GM21423 (cell line): Measurements from ENCODE around the gene SMG9.

ENCODE experiments used
- ATAC-seq: cut with Tn5 transposase; IDR thresholded peaks from one replicate; pipeline ENCODE4 v1.9.1; 2021; ENCODE audit warnings: mild to moderate bottlenecking, moderate library complexity; ENCODE audit not compliant: unreplicated experiment

Gene SMG9, protein sequence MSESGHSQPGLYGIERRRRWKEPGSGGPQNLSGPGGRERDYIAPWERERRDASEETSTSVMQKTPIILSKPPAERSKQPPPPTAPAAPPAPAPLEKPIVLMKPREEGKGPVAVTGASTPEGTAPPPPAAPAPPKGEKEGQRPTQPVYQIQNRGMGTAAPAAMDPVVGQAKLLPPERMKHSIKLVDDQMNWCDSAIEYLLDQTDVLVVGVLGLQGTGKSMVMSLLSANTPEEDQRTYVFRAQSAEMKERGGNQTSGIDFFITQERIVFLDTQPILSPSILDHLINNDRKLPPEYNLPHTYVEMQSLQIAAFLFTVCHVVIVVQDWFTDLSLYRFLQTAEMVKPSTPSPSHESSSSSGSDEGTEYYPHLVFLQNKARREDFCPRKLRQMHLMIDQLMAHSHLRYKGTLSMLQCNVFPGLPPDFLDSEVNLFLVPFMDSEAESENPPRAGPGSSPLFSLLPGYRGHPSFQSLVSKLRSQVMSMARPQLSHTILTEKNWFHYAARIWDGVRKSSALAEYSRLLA

DNA sequence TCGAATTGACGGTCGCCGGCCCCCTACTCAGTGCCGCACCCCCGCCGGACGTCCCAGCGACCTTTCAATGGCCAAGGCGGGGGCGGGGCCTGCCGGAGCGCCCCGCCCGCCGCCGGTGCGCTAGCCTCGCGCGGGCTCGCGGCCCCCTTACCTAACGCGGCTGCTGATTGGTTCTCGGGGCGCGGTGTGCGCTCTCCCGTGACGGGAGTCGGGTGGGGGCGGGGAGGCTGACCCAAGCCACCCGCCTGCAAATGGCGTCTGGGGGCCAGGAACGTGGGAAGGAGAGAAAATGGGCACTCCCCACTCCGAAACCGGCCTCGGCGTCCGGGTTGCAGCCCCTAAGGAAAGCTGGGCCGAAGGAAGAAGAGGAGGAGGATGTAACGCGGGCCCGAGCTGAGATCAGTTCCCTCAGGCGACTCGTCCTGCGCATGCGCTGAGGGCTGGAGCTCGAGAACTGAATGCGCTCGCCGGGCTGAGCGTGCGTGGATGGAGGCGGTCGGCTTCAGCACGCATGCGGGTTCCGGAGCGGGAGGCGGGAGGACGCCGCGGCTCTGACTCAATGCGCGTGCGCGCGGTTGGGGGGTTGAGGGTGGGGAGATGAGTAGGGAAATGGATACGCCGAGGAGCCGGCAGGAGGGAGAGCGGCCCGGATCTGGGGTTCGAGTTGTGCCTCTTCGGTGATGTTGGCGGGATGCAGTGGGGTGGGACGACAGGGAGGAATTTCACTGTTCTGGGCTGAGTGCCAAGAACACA is at the start of gene SMG9:
SMG9 (minus strand) TSS at position 460 of the 753 bp plus-strand sequence. CDS start 4,221 bp downstream, outside the sequence.
- peak; percentile 52 for ATAC-seq

DNA sequence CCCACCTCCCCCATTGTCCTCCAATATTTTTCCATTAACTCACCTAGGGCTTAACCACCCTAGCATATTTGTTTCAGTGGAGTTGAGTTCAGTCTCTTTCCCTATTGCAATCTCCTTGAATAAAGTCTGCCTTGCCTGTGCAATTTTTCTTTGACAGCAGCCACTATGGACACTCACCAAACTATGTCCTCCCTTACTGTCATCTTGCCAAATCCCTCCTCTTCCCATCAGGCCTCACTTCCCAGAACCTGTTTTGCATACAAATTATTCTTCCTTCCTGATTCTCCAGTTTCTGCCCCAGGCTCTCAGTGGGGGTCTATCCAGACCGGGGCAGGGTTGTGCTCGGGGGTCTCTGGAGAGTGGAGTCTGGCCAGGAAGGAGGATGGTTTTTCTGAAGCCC is 49.7 kb upstream of the SMG9 start:
- ATAC-seq, result no peak

DNA sequence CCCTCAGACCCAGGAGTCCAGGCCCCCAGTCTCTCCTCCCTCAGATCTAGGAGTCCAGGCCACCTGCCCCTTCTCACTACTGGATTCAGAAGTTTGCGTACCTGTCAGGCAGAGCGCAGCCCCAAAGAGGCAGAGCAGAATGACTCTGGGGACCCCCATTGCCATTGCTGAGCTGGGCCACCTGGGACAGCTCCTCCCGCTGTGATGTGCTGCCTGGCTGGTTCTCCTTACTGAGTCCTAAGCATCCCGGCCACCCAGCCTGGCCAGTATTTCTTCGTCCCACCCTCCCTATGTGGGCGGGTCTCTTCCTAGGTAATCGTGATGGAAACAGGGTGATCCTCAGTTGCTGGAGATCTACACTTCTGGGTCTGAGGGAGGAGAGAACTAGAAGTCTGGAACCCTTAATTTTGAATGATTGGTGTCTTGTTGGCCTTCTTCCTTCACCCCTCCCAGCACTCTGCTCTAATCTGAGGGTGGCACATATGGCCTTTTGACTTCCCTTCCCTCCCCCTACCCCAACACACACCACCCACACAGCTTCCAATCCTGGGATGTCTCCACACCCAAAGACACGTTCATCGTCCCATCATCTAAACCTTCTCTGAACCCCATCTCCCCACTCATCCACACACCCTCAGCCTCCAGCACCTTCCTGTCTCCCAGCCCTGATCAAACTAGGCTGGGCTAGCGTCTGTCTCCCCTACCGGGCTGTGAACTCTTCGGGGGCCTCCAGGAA is 47.6 kb upstream of the SMG9 start, which contains the start of gene LYPD5:
LYPD5 (minus strand) TSS at position 232 of the 736 bp plus-strand sequence; CDS start at position 165, 67 bp downstream.
- ATAC-seq, result no peak

DNA sequence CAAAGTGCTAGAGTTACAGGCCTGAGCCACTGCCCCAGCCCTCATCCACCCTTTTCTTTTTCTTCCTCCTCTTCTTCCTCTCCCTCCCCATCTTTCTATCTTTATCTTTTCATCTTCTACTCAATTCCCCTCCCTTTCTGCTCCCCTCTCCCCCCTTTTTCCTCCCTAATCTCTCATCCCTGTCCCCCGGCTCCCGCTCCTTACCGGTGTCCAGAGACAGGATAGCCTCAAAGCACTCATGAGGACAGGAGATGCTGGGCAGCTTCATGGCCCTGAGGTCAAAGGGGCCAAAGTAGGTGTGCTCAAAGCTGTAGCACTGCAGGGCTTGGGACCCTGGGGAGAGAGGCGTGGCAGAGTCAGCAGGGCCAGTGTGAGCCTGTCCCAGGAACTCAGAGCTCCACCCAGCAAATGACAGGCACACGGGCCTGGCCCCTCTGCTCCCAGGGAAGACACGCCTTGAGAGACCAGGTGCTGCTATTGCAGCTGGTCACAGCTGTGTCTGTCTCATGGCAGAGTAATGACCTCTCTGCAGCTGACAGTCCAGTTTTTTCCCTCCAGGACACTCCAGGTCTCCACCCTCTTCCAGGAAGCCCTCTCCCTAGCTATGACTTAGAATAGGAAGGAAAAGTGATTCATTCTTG is 44.9 kb upstream of the SMG9 start:
- ATAC-seq, result no peak

DNA sequence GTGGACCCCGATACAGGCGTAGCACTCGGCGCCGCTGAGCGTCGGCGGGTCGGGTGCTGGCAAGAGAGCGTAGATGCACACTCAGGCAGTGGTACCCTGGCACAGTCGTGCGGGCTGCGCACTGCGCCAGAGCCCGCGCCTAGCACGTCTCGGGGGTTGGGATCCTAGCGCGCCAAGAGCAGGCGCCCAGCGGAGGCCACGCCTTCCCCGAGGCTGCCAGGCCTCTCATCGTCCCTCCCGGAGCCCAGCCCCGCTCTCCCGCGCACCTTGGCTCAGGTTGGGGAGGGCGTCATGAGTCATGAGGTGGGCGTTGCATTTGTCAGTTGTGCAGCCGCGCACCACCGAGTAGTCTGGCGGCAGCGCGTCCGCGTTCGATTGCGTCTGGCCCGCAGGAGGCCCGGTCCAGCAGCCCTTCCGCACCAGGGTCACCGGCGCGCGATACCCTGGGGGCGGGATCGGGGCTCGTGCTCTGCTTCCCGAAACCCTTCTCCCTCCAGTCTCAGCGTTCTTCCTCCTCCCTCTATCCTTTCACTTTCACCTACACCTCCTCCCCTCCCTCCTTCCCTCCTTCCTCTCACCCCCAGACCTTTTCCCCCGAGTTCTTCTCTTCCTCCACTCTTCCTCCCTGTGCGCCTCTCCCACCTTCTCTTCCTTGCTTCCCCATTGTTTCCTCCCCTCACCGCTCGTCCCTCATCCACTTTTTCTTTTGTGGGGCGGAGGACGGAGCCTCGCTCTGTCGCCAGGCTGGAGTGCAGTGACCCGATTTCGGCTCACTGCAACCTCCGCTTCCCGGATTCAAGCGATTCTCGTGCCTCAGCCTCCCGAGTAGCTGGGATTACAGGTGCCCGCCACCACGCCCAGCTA is 44.0 kb upstream of the SMG9 start:
- ATAC-seq, result no peak

DNA sequence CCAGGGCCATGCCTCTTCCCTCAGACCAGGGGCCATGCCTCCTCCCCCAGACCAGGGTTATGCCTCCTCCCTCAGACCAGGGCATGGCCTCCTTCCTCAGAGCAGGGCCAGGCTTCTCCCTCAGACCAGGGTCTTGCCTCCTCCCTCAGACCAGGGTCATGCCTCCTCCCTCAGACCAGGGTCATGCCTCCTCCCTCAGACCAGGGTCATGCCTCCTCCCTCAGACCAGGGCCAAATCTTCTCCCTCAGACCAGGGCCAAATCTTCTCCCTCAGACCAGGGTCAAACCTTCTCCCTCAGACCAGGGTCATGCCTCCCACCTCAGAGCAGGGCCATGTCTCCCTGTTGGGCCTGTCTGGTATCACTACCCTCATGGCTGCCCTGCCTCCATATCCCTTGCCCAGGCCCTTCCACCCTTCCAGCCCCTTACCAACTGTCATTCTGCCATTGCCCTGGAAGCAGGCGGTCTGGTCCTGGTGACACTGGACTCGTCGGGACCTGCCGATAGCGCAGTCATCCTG is 43.3 kb upstream of the SMG9 start:
- no peak for ATAC-seq

DNA sequence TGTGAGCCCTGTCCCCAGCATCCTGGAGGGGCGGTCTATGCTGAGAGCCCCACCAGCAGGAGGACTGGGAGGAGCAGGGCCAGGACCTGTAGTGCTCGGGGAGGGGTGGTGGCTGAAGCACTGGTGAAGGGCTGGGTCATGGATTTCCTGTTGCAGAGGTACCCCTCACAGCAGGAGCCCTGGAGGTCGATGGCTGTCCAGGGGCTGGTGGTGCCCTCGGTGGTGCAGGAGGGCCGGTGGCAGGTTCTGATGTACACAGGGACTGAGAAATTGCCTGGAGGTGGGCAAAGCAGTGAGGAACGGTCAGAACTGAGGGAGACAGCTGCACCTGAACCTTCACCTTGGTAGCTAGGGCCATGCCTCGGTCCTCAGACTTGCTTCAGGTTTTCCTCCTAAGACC is 42.8 kb upstream of the SMG9 start:
- ATAC-seq, result no peak

DNA sequence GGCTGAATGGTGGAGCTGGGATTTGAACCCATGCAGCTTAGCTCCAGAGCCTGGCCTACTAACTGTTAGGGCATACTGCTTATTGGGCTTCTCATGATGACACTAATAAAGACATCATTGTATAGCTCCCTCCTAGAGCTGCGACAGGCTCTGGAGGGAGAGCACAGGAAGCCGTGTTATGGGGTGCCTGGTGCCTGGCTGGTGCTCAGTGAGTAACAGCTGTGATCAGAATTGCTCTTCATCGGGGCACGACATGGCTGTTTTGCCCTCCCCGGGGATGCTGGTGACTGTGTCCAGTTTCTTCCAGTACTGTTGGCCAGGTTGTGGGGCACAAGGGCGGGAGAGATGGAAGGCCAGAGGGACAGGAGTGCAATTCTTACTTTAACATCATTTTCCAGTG is 42.4 kb upstream of the SMG9 start:
- no peak for ATAC-seq

DNA sequence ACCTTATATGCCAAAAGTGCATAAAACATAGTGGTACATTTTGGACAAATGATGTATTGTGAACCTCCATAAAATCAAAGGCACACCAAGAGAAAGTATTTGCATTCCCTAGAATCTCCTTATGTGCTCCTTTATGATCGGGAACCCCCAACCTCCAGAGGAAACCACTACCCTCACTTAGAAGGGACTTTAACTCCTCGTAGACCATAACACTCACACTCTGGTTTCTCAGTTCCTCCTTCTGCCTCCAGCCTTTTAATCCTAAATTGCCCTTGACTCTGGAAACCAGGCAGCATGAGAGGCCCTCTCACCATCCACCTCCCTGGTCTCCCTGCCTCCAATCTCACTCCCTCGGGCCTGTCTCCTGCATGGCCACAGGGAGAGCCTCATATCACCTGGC is 35.8 kb upstream of the SMG9 start:
- no peak for ATAC-seq

DNA sequence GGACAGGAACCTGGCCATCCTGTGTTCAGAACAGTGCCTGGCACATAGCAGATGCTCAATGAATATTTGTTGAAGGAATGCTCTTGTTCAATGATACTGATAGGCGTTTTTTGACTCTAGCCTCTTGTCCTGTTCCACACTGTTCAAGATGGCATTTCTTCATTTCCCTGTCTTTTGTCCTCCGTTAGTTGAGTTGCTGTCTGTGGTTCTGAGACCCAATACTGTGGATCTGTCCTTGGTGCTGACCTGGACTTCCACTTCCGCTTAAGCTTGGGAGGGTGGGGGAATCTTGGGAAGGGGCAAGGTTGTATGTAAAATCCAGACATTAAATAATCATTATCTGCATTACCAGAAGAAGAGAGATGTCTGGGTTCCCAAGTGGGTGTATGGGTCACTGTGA is 34.3 kb upstream of the SMG9 start:
- no peak for ATAC-seq

DNA sequence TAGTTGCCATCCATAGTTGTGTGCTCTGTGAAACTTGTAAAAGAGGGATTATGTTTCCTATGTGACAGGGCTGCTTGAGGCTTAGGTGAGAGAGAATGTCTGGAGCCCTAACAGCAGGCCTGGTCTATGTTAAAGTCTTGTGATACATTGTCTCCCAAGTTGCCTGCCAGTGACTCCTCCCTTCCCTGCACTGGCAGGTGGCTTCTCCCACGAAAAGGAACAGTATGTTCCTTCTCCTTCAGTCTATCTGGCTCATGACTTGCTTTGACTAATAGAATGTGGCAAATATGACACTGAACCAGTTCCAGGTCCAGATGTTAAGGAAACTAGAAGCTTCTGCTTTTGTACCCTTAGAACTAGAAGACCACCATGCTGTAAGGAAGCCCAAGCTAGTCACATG is 31.9 kb upstream of the SMG9 start:
- ATAC-seq, result no peak

DNA sequence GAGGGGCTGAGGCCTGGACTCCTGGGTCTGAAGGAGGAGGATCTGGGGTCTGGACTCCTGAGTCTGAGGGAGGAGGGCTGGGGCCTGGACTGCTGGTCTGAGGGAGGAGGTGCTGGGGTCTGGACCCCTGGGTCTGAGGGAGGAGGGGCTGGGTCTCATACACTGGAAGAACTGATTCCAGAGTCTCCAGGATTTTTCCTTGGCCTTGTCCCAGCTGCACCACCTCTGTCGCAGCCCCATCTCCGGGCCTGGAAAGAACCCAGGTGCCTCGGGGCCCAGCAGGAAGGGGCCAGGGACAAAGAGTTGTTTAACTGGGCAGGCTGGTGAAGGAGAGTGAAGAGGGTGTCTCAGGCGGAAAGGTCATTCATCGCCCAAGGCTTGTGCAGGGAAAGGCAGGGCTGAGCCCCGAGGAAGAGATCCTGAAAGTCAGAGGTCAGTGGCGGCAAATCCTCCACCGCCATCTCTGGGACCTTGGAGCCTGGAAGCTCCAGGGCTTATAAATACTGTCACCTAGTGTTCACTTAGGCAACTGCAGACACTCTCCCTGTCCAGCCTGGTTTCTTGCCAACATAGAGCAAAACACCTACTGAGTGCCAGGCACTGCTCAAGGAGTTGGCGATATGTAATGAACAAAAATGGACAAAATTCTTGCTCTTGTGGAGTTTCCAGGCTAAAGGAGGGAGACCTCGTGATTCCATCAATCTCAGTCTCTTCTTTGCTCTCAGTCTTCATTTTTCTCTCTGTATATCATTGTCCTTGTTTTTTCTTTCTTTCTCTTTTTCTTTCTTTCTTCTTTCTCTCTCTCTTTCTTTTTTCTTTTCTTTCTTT is 30.4 kb upstream of the SMG9 start:
- ATAC-seq, result no peak

DNA sequence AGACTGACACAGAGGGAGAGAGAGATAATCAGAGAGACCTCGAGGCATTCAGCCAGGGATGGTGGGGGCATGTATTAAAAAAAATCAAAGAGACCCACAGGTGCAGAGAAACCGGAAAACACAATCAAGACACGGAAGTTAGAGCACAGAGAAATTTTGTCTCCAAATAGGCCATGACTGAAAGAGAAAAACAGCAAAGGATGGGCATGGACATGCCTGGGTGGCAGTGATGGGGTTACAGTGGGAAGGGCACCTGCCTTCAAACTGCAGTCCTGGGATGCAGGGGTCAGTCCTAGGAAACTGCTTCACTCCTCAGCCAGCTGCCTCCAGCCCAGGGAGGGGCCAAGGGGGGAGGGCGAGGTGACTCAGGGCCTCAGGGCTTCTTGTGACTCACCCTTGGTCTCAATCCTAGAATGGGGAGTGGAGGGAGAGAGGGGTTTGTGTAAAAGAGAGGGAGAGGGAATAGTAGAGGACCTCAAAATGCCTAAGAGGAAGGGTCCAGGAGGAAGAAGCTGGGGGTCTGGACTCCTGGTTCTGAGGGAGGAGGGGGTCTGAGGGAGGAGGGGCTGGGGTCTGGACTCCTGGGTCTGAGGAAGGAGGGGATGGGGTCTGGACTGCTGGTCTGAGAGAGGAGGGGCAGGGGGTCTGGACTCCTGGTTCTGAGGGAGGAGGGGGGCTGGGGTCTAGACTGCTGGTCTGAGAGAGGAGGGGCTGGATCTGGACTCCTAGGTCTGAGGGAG is 29.6 kb upstream of the SMG9 start:
- ATAC-seq, result no peak

DNA sequence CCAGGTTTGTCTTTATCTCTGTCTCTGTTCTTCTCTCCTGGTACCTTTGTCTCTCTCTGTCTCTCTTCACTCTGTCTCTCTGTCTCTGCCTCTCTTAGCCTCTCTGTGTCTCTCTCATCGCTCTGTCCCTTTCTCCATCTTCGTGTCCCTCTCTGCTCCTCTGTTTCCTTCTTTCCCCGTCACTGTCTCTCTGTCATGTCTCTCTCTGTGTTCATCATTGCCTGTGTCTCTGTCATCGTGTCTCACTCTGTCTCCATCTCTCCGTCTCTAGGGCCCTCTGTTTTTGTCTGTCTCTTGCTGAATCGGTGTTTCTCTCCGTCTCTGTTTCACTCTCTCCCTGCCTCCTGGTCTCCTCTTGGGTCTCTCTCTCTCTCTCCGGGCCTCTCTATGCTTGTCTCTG is 28.9 kb upstream of the SMG9 start:
- no peak for ATAC-seq

DNA sequence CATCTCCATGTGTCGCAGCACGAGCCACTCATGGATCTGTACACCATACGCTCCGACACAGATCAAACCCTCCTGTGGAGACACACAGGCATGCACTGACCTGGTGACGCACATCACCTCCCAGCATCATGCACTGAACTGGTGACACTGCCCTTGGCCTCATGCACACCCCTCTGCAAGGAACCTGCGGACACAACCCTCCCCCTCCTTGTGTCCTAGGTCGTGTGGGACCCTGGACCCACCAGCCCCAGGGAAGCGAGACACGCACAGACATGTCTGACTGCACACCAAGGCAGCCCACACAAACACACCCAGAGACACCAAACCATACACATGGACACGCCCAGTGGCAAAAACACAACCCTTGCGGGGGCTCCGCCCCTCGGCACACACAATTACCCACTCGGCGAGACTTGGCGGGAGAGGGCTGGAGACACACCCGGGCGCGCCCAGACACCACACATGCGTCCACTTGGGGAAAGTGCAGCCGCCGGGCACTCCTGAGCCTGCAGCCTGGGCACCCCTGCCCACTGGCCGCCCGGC is 28.0 kb upstream of the SMG9 start:
- no peak for ATAC-seq

DNA sequence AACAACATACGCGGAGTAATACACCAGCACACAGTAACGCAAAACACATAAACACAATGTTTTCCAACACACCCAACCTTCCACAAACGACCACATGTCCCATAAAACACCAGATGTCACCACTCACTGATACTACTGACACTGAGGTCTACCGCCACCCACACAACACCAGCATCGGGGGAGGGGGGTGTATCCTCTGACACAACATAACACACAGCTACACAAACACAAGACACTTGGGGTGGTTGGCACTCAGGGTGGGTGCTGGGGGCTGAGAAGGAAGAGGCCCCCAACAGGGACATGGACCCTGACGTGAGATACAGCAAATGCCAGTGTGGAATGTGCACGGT is 27.5 kb upstream of the SMG9 start:
- ATAC-seq, result no peak

DNA sequence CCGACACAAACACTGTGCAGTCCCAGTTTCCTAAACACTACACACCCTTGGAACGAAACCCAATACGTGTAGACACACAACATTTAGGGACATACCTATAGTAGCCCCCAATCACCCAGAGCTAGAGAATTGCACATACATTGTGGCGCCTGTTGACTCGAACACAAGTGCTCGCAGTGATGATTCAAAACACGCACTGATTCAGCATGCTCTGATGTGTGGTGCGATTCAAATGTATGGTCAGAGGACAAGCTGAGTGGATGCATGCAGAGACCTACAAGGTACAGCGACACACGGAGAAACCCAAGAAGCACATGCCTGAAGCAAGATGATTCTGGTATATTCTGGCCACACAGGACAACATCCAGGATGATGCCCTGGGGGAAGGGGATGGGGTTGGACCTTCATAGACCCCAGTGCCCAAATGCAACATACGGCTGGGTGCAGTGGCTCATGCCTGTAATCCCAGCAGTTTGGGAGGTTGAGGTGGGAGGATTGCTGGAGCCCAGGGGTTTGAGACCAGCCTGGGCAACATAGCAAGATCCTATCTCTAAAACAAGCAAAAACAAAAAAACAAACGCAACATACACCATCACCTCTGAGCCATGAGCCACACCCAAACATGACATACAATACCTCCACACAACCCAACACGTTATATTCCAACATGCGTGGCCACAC is 27.0 kb upstream of the SMG9 start:
- no peak for ATAC-seq
